ENCODE results near the gene TAF10. TPM values are rescaled to one million over a fixed set of nuclear protein-coding genes. Genes with fewer than 3 reads are reported as not detected.

Gene TAF10
- polyA plus RNA-seq, 4 donors = 62.6 to 133 (median 105) TPM

GRCh38 chr11:6579681-6580080 lies 32.3 kb downstream of the TAF10 start:
- H3K4me3 ChIP-seq (ENCODE audit: low read depth in 1 of 3, low read length in 3 of 3) = no peak overlapping the region
- no peaks in the 10 kb centered on the region for H3K27me3 ChIP-seq (ENCODE audit: control insufficient read depth in 3 of 3, insufficient read depth in 3 of 3, low read length in 3 of 3)
- no peaks in the 10 kb centered on the region for H3K4me1 ChIP-seq (ENCODE audit: control insufficient read depth in 3 of 3, insufficient read depth in 2 of 3, low read depth in 1 of 3, low read length in 2 of 3)
- H3K36me3 ChIP-seq (ENCODE audit: control insufficient read depth in 3 of 3, insufficient read depth in 2 of 3, low read depth in 1 of 3, low read length in 3 of 3) = peaks cover 0 to 15% (median 0%) of the 10 kb centered on the region in 3 donors
- no peak for FAIRE-seq
- no peaks in the 10 kb centered on the region for H3K9me3 ChIP-seq (ENCODE audit: control insufficient read depth in 2 of 2, insufficient read depth in 1 of 2, low read depth in 1 of 2, low read length in 1 of 2)
- 87 to 96% (median 96%) methylated on average over 2 of the region's 2 CpGs for WGBS, 3 donors
- no peak for DNase-seq
- no peak overlapping the region for H3K27ac ChIP-seq (ENCODE audit: low read depth in 1 of 3, low read length in 2 of 3)

DNA sequence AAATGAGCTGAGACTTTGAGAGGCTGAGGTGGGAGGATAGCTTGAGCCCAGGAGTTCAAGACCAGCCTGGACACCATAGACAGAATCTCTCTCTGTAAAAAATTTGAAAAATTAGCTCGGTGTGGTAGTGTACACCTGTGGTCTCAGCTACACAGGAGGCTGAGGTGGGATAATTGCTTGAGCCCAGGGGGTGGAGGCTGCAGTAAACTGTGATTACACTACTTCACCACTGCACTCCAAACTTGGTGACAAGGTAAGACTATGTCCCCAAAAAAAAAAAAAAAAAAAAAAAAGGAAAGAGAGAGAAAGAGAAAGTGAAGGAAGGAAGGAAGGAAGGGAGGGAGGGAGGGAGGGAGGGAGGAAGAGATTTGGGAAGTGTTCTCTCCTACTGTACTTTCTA lies 33.9 kb downstream of the TAF10 start:
- 86 to 100% (median 94%) methylated on average over 1 of the region's 1 CpG for WGBS, 3 donors
- DNase-seq (no peak), FAIRE-seq (no peak)
- H3K27ac ChIP-seq (ENCODE audit: low read depth in 1 of 3, low read length in 2 of 3) = no peak overlapping the region
- no peak overlapping the region for H3K4me3 ChIP-seq (ENCODE audit: low read depth in 1 of 3, low read length in 3 of 3)
- no peaks in the 10 kb centered on the region for H3K4me1 ChIP-seq (ENCODE audit: control insufficient read depth in 3 of 3, insufficient read depth in 2 of 3, low read depth in 1 of 3, low read length in 2 of 3)
- H3K36me3 ChIP-seq (ENCODE audit: control insufficient read depth in 3 of 3, insufficient read depth in 2 of 3, low read depth in 1 of 3, low read length in 3 of 3) = peaks cover 0 to 15% (median 0%) of the 10 kb centered on the region in 3 donors
- H3K9me3 ChIP-seq (ENCODE audit: control insufficient read depth in 2 of 2, insufficient read depth in 1 of 2, low read depth in 1 of 2, low read length in 1 of 2) = no peaks in the 10 kb centered on the region
- no peaks in the 10 kb centered on the region for H3K27me3 ChIP-seq (ENCODE audit: control insufficient read depth in 3 of 3, insufficient read depth in 3 of 3, low read length in 3 of 3)

DNA sequence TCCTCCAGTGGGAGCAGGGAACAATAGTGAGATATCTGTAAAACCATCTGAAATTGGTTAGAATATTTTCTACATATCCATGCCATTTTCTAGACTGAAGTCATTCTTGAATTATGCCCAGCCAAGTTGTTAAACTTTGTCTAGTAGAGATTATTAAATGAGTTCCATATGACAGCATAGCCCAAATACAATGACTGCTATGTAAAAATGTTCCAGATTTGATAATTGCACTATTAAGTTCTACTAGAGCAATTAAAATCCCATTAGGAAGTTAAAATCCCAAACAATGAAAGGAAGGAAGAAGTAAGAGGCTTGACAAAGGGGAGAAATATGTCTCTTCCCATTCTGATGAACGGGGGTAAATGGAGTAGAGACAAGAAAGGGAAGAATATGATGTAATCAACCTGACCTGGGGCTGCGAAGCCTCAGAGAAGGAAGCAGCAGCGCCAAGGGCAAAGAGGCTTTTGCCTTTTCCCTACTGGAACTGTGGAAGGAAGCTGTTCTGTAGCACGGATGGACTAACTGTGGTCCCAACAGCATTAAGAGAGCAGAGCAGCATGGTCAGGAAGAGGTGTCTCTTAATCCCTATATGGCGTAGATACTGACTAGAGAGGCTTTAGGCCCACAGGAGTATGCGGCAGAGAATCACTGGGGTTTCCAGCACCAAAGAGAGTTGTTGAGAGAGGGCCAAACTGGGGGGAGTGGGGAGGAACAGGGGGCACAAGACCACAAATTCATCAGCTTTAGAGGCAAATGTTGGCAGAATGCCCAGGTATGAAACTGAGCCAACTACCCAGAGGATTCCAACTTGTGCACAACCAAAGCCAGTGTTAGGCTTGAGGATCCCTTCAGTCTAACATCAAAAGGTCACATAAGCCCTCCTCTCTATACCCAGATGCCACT lies 35.3 kb downstream of the TAF10 start:
- 49 to 67% (median 67%) methylated on average over 6 of the region's 6 CpGs for WGBS, 3 donors
- peak in 1 of 2 donors; percentile 24 for DNase-seq
- H3K4me1 ChIP-seq (ENCODE audit: control insufficient read depth in 3 of 3, insufficient read depth in 2 of 3, low read depth in 1 of 3, low read length in 2 of 3) = no peaks in the 10 kb centered on the region
- no peak for FAIRE-seq
- H3K36me3 ChIP-seq (ENCODE audit: control insufficient read depth in 3 of 3, insufficient read depth in 2 of 3, low read depth in 1 of 3, low read length in 3 of 3) = peaks cover 0 to 15% (median 0%) of the 10 kb centered on the region in 3 donors
- no peaks in the 10 kb centered on the region for H3K9me3 ChIP-seq (ENCODE audit: control insufficient read depth in 2 of 2, insufficient read depth in 1 of 2, low read depth in 1 of 2, low read length in 1 of 2)
- H3K4me3 ChIP-seq (ENCODE audit: low read depth in 1 of 3, low read length in 3 of 3) = no peak overlapping the region
- H3K27me3 ChIP-seq (ENCODE audit: control insufficient read depth in 3 of 3, insufficient read depth in 3 of 3, low read length in 3 of 3) = peaks cover 0 to under 1% (median 0%) of the 10 kb centered on the region in 3 donors
- no peak overlapping the region for H3K27ac ChIP-seq (ENCODE audit: low read depth in 1 of 3, low read length in 2 of 3)

- no peaks in the 10 kb centered on the region for H3K9me3 ChIP-seq (ENCODE audit: control insufficient read depth in 2 of 2, insufficient read depth in 1 of 2, low read depth in 1 of 2, low read length in 1 of 2)
- DNase-seq (no peak), FAIRE-seq (no peak)
- 80 to 86% (median 83%) methylated on average over 6 of the region's 6 CpGs for WGBS, 3 donors
- H3K27ac ChIP-seq (ENCODE audit: low read depth in 1 of 3, low read length in 2 of 3) = no peak overlapping the region
- H3K36me3 ChIP-seq (ENCODE audit: control insufficient read depth in 3 of 3, insufficient read depth in 2 of 3, low read depth in 1 of 3, low read length in 3 of 3) = peaks cover 0 to 17% (median 0%) of the 10 kb centered on the region in 3 donors
- peaks cover 0 to 12% (median 0%) of the 10 kb centered on the region in 3 donors for H3K27me3 ChIP-seq (ENCODE audit: control insufficient read depth in 3 of 3, insufficient read depth in 3 of 3, low read length in 3 of 3)
- H3K4me3 ChIP-seq (ENCODE audit: low read depth in 1 of 3, low read length in 3 of 3) = no peak overlapping the region
- H3K4me1 ChIP-seq (ENCODE audit: control insufficient read depth in 3 of 3, insufficient read depth in 2 of 3, low read depth in 1 of 3, low read length in 2 of 3) = no peaks in the 10 kb centered on the region
Observed at GRCh38 chr11:6574816-6575715, 37.0 kb downstream of the TAF10 start.

GRCh38 chr11:6572215-6572614 lies 39.8 kb downstream of the TAF10 start:
- H3K4me1 ChIP-seq (ENCODE audit: control insufficient read depth in 3 of 3, insufficient read depth in 2 of 3, low read depth in 1 of 3, low read length in 2 of 3) = no peaks in the 10 kb centered on the region
- peaks cover 0 to 12% (median 0%) of the 10 kb centered on the region in 3 donors for H3K27me3 ChIP-seq (ENCODE audit: control insufficient read depth in 3 of 3, insufficient read depth in 3 of 3, low read length in 3 of 3)
- H3K9me3 ChIP-seq (ENCODE audit: control insufficient read depth in 2 of 2, insufficient read depth in 1 of 2, low read depth in 1 of 2, low read length in 1 of 2) = no peaks in the 10 kb centered on the region
- no peak overlapping the region for H3K4me3 ChIP-seq (ENCODE audit: low read depth in 1 of 3, low read length in 3 of 3)
- H3K27ac ChIP-seq (ENCODE audit: low read depth in 1 of 3, low read length in 2 of 3) = no peak overlapping the region
- WGBS, 3 donors = 73 to 87% (median 82%) methylated on average over 2 of the region's 2 CpGs
- peaks cover 0 to 12% (median 0%) of the 10 kb centered on the region in 3 donors for H3K36me3 ChIP-seq (ENCODE audit: control insufficient read depth in 3 of 3, insufficient read depth in 2 of 3, low read depth in 1 of 3, low read length in 3 of 3)
- no peak for DNase-seq
- no peak for FAIRE-seq

GRCh38 chr11:6571434-6572008 lies 40.5 kb downstream of the TAF10 start:
- DNase-seq = no peak
- Histone ChIP-seq H3K4me1 (ENCODE audit: control insufficient read depth in 3 of 3, insufficient read depth in 2 of 3, low read depth in 1 of 3, low read length in 2 of 3) (no peaks in the 10 kb centered on the region), H3K4me3 (ENCODE audit: low read depth in 1 of 3, low read length in 3 of 3) (no peak overlapping the region), H3K36me3 (ENCODE audit: control insufficient read depth in 3 of 3, insufficient read depth in 2 of 3, low read depth in 1 of 3, low read length in 3 of 3) (peaks cover 0 to 13% (median 0%) of the 10 kb centered on the region in 3 donors), H3K27ac (ENCODE audit: low read depth in 1 of 3, low read length in 2 of 3) (no peak overlapping the region), H3K27me3 (ENCODE audit: control insufficient read depth in 3 of 3, insufficient read depth in 3 of 3, low read length in 3 of 3) (peaks cover 0 to 12% (median 0%) of the 10 kb centered on the region in 3 donors), H3K9me3 (ENCODE audit: control insufficient read depth in 2 of 2, insufficient read depth in 1 of 2, low read depth in 1 of 2, low read length in 1 of 2) (no peaks in the 10 kb centered on the region)
- FAIRE-seq = no peak
- WGBS, 3 donors = 84 to 92% (median 90%) methylated on average over 22 of the region's 22 CpGs

- no peak for FAIRE-seq
- H3K4me3 ChIP-seq (ENCODE audit: low read depth in 1 of 3, low read length in 3 of 3) = no peak overlapping the region
- 83 to 92% (median 91%) methylated on average over 62 of the region's 62 CpGs for WGBS, 3 donors
- H3K36me3 ChIP-seq (ENCODE audit: control insufficient read depth in 3 of 3, insufficient read depth in 2 of 3, low read depth in 1 of 3, low read length in 3 of 3) = peaks cover 0 to 13% (median 0%) of the 10 kb centered on the region in 3 donors
- no peaks in the 10 kb centered on the region for H3K4me1 ChIP-seq (ENCODE audit: control insufficient read depth in 3 of 3, insufficient read depth in 2 of 3, low read depth in 1 of 3, low read length in 2 of 3)
- H3K27ac ChIP-seq (ENCODE audit: low read depth in 1 of 3, low read length in 2 of 3) = no peak overlapping the region
- peaks cover 0 to 12% (median 0%) of the 10 kb centered on the region in 3 donors for H3K27me3 ChIP-seq (ENCODE audit: control insufficient read depth in 3 of 3, insufficient read depth in 3 of 3, low read length in 3 of 3)
- no peaks in the 10 kb centered on the region for H3K9me3 ChIP-seq (ENCODE audit: control insufficient read depth in 2 of 2, insufficient read depth in 1 of 2, low read depth in 1 of 2, low read length in 1 of 2)
- DNase-seq = peak in 1 of 2 donors; percentile 6
Observed at GRCh38 chr11:6570691-6571427, 41.2 kb downstream of the TAF10 start.
